Measurements from ENCODE around the gene INPP5F.

- TF ChIP-seq CTCF (conservative IDR thresholded peaks at IDR 0.05 in 1 of 2, IDR thresholded peaks at IDR 0.05 in 1 of 2; ENCODE audit: low read depth in 1 of 2, low read length in 2 of 2): no peak
- TF ChIP-seq EZH2 (IDR thresholded peaks at IDR 0.05; ENCODE audit: low read length, missing control alignments): no peak
Observed at GRCh38 chr10:119770928-119771327, 45.1 kb downstream of the INPP5F start.
